GM23338 (cell line): ENCODE results near the gene COLEC12. TPM values are rescaled to one million over a fixed set of nuclear protein-coding genes. Genes with fewer than 3 reads are reported as not detected.

Experiments used
- ATAC-seq: fragments of 200-7000 bp; cut with Tn5 transposase; 3 replicates; pipeline ENCODE4 v1.9.1; 2020
- DNase-seq: peaks from one replicate; pipeline ENCODE4 v3.0.0-alpha.2; 2015; ENCODE audit warnings: low spot score
- H2AFZ ChIP-seq: fragments of 200-600 bp; sonication (generic); 2 replicates; pipeline ENCODE4 v1.8.0; 2016; ENCODE audit warnings: antibody characterized with exemption, mild to moderate bottlenecking, moderate library complexity
- H3F3A ChIP-seq: fragments of 200-600 bp; sonication (generic); replicated peaks from 2 replicates; pipeline ENCODE4 v1.8.0; 2017; ENCODE audit warnings: antibody characterized with exemption, mixed run types, low read depth
- H3K27ac ChIP-seq: fragments of 200-600 bp; sonication (generic); 2 replicates; pipeline ENCODE4 v1.6.1; 2016; ENCODE audit warnings: low read depth
- H3K27me3 ChIP-seq: fragments of 200-600 bp; sonication (generic); 2 replicates; pipeline ENCODE4 v1.8.0; 2016; ENCODE audit warnings: mild to moderate bottlenecking, mixed run types, moderate library complexity; ENCODE audit not compliant: insufficient read depth
- H3K36me3 ChIP-seq: fragments of 200-600 bp; sonication (generic); 2 replicates; pipeline ENCODE4 v1.8.0; 2016; ENCODE audit warnings: mild to moderate bottlenecking; ENCODE audit not compliant: insufficient read depth
- H3K4me1 ChIP-seq: fragments of 200-600 bp; sonication (generic); 2 replicates; pipeline ENCODE4 v1.8.0; 2016; ENCODE audit warnings: mild to moderate bottlenecking, moderate library complexity; ENCODE audit not compliant: insufficient read depth
- H3K4me2 ChIP-seq: fragments of 200-600 bp; sonication (generic); 2 replicates; pipeline ENCODE4 v1.7.1; 2017; ENCODE audit warnings: mixed run types
- H3K4me3 ChIP-seq: fragments of 200-600 bp; sonication (generic); 2 replicates; pipeline ENCODE4 v1.6.1; 2016; ENCODE audit warnings: mixed run types
- H3K79me2 ChIP-seq: fragments of 200-600 bp; sonication (generic); replicated peaks from 2 replicates; pipeline ENCODE4 v1.8.0; 2017; ENCODE audit warnings: mild to moderate bottlenecking; ENCODE audit not compliant: insufficient read depth
- H3K9me2 ChIP-seq: fragments of 200-600 bp; sonication (generic); 2 replicates; pipeline ENCODE4 v1.8.0; 2017; ENCODE audit not compliant: insufficient read depth
- H4K20me1 ChIP-seq: fragments of 200-600 bp; sonication (generic); replicated peaks from 2 replicates; pipeline ENCODE4 v1.8.0; 2017; ENCODE audit warnings: mild to moderate bottlenecking; ENCODE audit not compliant: insufficient read depth
- H3K27ac Mint-ChIP-seq: 2 replicates; pipeline ENCODE4 v1.8.0; 2020; ENCODE audit warnings: inconsistent platforms, mild to moderate bottlenecking, moderate library complexity, mixed read lengths
- H3K27me3 Mint-ChIP-seq: 3 replicates; pipeline ENCODE4 v1.8.0; 2022; ENCODE audit warnings: low read depth, mild to moderate bottlenecking, moderate library complexity, mixed read lengths, inconsistent platforms; ENCODE audit not compliant: insufficient read depth, poor library complexity
- H3K36me3 Mint-ChIP-seq: 3 replicates; pipeline ENCODE4 v1.8.0; 2021; ENCODE audit warnings: low read depth, mild to moderate bottlenecking, inconsistent platforms, moderate library complexity, mixed read lengths
- H3K4me1 Mint-ChIP-seq: 3 replicates; pipeline ENCODE4 v1.8.0; 2020; ENCODE audit warnings: mild to moderate bottlenecking, inconsistent platforms, mixed read lengths
- H3K4me3 Mint-ChIP-seq: 3 replicates; pipeline ENCODE4 v1.8.0; 2021; ENCODE audit warnings: moderate library complexity, mild to moderate bottlenecking, inconsistent platforms, mixed read lengths
- H3K9me3 Mint-ChIP-seq: 3 replicates; pipeline ENCODE4 v1.8.0; 2020; ENCODE audit warnings: moderate library complexity, mild to moderate bottlenecking, inconsistent platforms, mixed read lengths
- CREB1 ChIP-seq: fragments of 250-450 bp; sonication (Bioruptor Pico); IDR thresholded peaks from 2 replicates; pipeline ENCODE4 v1.5.0; 2020; ENCODE audit warnings: low read depth, mild to moderate bottlenecking, moderate library complexity
- EZH2 ChIP-seq: fragments of 200-600 bp; sonication (generic); IDR thresholded peaks from one replicate; pipeline ENCODE4 v1.8.0; 2017; ENCODE audit warnings: antibody characterized with exemption, mild to moderate bottlenecking, low read depth; ENCODE audit not compliant: unreplicated experiment
- EZH2phosphoT487 ChIP-seq: fragments of 200-600 bp; sonication (generic); IDR thresholded peaks from one replicate; pipeline ENCODE4 v1.8.1; 2018; ENCODE audit warnings: antibody characterized with exemption; ENCODE audit not compliant: unreplicated experiment
- JUNB ChIP-seq: IDR thresholded peaks from one replicate; pipeline ENCODE4 v1.6.1; 2016; ENCODE audit warnings: antibody characterized with exemption; ENCODE audit not compliant: unreplicated experiment
- NANOG ChIP-seq: IDR thresholded peaks from 2 replicates; pipeline ENCODE4 v1.6.1; 2016; ENCODE audit warnings: antibody characterized with exemption, borderline replicate concordance
- POLR2AphosphoS5 ChIP-seq: IDR thresholded peaks from 2 replicates; pipeline ENCODE4 v1.6.1; 2016; ENCODE audit warnings: antibody characterized with exemption, low read depth
- STAT1 ChIP-seq: IDR thresholded peaks from one replicate; pipeline ENCODE4 v1.6.1; 2016; ENCODE audit warnings: antibody characterized with exemption; ENCODE audit not compliant: unreplicated experiment
- ZNF114 ChIP-seq: fragments of 250-450 bp; sonication (Bioruptor Pico); IDR thresholded peaks from 2 replicates; pipeline ENCODE4 v1.5.0; 2020; ENCODE audit warnings: mild to moderate bottlenecking, moderate library complexity
- ZNF331 ChIP-seq: fragments of 250-450 bp; sonication (Bioruptor Pico); IDR thresholded peaks from 2 replicates; pipeline ENCODE4 v1.5.0; 2020; ENCODE audit warnings: low read depth, mild to moderate bottlenecking, moderate library complexity
- polyA plus RNA-seq: library from polyadenylated mRNA; unstranded; fragments of >200 nt; fragmentation: Nextera tagmentation; extraction: Ambion mirVana; gene quantifications from 2 replicates; pipeline ENCODE4 v1.2.1, GENCODE V29; 2016
- total RNA-seq: library from RNA; depleted of rRNA; stranded (reverse); fragments of >200 nt; shearing (Covaris generic); gene quantifications from 2 replicates; pipeline ENCODE4 v1.2.3, GENCODE V29; 2014
- TF ChIP-seq, protein P1 (sequence below): IDR thresholded peaks from 2 replicates; pipeline ENCODE4 v1.6.1; 2016; ENCODE audit warnings: antibody characterized with exemption
- TF ChIP-seq, protein P2 (sequence below): IDR thresholded peaks from one replicate; pipeline ENCODE4 v1.6.1; 2018; ENCODE audit warnings: antibody characterized with exemption; ENCODE audit not compliant: unreplicated experiment
- TF ChIP-seq, protein P3 (sequence below): fragments of 250-450 bp; sonication (Bioruptor Pico); IDR thresholded peaks from 2 replicates; pipeline ENCODE4 v1.5.0; 2020; ENCODE audit warnings: mild to moderate bottlenecking, moderate library complexity
- TF ChIP-seq, protein P4 (sequence below), 2 experiments: fragments of 200-600 bp in 1 of 2; sonication (generic) in 1 of 2; conservative IDR thresholded peaks; 2 replicates each; pipeline versions ENCODE4 v1.5.1 to v1.6.1; 2016 to 2017; ENCODE audit warnings: antibody characterized with exemption in 2 of 2, low read depth in 2 of 2, mild to moderate bottlenecking in 2 of 2, moderate library complexity in 1 of 2

COLEC12 gene
- total and polyA plus RNA-seq, 2 experiments from 2014 or later = 1.1 to 3.2 TPM

- H3K4me3 Mint-ChIP-seq = no peak overlapping the region
- no peaks in the 10 kb centered on the region for H3F3A ChIP-seq
- no peaks in the 10 kb centered on the region for H3K27me3 ChIP-seq
- no peaks in the 10 kb centered on the region for H3K36me3 ChIP-seq
- ATAC-seq (no peak), DNase-seq (no peak)
- H2AFZ ChIP-seq = no peak overlapping the region
- H3K9me3 Mint-ChIP-seq = no peaks in the 10 kb centered on the region
- peaks cover 8% of the 10 kb centered on the region; the same call in 1 of the 3 replicates for H3K4me1 Mint-ChIP-seq
- no peaks in the 10 kb centered on the region for H3K4me1 ChIP-seq
- no peaks in the 10 kb centered on the region for H3K9me2 ChIP-seq
- H3K27ac Mint-ChIP-seq = no peak overlapping the region
- H3K79me2 ChIP-seq = no peaks in the 10 kb centered on the region
- H4K20me1 ChIP-seq = no peaks in the 10 kb centered on the region
- H3K27ac ChIP-seq = no peak overlapping the region
- no peak overlapping the region for H3K4me3 ChIP-seq
- H3K27me3 Mint-ChIP-seq = peaks cover 2% of the 10 kb centered on the region
- TF ChIP-seq STAT1 (no peak), CREB1 (no peak), EZH2 (no peak), JUNB (no peak), EZH2phosphoT487 (no peak), POLR2AphosphoS5 (no peak), NANOG (no peak), ZNF114 (CRISPR knock-in tag) (no peak), ZNF331 (no peak)
- TF ChIP-seq, protein P1, sequence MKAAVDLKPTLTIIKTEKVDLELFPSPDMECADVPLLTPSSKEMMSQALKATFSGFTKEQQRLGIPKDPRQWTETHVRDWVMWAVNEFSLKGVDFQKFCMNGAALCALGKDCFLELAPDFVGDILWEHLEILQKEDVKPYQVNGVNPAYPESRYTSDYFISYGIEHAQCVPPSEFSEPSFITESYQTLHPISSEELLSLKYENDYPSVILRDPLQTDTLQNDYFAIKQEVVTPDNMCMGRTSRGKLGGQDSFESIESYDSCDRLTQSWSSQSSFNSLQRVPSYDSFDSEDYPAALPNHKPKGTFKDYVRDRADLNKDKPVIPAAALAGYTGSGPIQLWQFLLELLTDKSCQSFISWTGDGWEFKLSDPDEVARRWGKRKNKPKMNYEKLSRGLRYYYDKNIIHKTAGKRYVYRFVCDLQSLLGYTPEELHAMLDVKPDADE = no peak
- TF ChIP-seq, protein P2, sequence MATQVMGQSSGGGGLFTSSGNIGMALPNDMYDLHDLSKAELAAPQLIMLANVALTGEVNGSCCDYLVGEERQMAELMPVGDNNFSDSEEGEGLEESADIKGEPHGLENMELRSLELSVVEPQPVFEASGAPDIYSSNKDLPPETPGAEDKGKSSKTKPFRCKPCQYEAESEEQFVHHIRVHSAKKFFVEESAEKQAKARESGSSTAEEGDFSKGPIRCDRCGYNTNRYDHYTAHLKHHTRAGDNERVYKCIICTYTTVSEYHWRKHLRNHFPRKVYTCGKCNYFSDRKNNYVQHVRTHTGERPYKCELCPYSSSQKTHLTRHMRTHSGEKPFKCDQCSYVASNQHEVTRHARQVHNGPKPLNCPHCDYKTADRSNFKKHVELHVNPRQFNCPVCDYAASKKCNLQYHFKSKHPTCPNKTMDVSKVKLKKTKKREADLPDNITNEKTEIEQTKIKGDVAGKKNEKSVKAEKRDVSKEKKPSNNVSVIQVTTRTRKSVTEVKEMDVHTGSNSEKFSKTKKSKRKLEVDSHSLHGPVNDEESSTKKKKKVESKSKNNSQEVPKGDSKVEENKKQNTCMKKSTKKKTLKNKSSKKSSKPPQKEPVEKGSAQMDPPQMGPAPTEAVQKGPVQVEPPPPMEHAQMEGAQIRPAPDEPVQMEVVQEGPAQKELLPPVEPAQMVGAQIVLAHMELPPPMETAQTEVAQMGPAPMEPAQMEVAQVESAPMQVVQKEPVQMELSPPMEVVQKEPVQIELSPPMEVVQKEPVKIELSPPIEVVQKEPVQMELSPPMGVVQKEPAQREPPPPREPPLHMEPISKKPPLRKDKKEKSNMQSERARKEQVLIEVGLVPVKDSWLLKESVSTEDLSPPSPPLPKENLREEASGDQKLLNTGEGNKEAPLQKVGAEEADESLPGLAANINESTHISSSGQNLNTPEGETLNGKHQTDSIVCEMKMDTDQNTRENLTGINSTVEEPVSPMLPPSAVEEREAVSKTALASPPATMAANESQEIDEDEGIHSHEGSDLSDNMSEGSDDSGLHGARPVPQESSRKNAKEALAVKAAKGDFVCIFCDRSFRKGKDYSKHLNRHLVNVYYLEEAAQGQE = no peak
- TF ChIP-seq, protein P3, sequence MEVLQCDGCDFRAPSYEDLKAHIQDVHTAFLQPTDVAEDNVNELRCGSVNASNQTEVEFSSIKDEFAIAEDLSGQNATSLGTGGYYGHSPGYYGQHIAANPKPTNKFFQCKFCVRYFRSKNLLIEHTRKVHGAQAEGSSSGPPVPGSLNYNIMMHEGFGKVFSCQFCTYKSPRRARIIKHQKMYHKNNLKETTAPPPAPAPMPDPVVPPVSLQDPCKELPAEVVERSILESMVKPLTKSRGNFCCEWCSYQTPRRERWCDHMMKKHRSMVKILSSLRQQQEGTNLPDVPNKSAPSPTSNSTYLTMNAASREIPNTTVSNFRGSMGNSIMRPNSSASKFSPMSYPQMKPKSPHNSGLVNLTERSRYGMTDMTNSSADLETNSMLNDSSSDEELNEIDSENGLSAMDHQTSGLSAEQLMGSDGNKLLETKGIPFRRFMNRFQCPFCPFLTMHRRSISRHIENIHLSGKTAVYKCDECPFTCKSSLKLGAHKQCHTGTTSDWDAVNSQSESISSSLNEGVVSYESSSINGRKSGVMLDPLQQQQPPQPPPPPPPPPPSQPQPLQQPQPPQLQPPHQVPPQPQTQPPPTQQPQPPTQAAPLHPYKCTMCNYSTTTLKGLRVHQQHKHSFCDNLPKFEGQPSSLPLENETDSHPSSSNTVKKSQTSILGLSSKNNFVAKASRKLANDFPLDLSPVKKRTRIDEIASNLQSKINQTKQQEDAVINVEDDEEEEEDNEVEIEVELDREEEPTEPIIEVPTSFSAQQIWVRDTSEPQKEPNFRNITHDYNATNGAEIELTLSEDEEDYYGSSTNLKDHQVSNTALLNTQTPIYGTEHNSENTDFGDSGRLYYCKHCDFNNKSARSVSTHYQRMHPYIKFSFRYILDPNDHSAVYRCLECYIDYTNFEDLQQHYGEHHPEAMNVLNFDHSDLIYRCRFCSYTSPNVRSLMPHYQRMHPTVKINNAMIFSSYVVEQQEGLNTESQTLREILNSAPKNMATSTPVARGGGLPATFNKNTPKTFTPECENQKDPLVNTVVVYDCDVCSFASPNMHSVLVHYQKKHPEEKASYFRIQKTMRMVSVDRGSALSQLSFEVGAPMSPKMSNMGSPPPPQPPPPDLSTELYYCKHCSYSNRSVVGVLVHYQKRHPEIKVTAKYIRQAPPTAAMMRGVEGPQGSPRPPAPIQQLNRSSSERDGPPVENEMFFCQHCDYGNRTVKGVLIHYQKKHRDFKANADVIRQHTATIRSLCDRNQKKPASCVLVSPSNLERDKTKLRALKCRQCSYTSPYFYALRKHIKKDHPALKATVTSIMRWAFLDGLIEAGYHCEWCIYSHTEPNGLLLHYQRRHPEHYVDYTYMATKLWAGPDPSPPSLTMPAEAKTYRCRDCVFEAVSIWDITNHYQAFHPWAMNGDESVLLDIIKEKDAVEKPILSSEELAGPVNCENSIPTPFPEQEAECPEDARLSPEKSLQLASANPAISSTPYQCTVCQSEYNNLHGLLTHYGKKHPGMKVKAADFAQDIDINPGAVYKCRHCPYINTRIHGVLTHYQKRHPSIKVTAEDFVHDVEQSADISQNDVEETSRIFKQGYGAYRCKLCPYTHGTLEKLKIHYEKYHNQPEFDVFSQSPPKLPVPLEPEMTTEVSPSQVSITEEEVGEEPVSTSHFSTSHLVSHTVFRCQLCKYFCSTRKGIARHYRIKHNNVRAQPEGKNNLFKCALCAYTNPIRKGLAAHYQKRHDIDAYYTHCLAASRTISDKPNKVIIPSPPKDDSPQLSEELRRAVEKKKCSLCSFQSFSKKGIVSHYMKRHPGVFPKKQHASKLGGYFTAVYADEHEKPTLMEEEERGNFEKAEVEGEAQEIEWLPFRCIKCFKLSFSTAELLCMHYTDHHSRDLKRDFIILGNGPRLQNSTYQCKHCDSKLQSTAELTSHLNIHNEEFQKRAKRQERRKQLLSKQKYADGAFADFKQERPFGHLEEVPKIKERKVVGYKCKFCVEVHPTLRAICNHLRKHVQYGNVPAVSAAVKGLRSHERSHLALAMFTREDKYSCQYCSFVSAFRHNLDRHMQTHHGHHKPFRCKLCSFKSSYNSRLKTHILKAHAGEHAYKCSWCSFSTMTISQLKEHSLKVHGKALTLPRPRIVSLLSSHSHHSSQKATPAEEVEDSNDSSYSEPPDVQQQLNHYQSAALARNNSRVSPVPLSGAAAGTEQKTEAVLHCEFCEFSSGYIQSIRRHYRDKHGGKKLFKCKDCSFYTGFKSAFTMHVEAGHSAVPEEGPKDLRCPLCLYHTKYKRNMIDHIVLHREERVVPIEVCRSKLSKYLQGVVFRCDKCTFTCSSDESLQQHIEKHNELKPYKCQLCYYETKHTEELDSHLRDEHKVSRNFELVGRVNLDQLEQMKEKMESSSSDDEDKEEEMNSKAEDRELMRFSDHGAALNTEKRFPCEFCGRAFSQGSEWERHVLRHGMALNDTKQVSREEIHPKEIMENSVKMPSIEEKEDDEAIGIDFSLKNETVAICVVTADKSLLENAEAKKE (CRISPR knock-in tag) = no peak
- TF ChIP-seq, protein P4, sequence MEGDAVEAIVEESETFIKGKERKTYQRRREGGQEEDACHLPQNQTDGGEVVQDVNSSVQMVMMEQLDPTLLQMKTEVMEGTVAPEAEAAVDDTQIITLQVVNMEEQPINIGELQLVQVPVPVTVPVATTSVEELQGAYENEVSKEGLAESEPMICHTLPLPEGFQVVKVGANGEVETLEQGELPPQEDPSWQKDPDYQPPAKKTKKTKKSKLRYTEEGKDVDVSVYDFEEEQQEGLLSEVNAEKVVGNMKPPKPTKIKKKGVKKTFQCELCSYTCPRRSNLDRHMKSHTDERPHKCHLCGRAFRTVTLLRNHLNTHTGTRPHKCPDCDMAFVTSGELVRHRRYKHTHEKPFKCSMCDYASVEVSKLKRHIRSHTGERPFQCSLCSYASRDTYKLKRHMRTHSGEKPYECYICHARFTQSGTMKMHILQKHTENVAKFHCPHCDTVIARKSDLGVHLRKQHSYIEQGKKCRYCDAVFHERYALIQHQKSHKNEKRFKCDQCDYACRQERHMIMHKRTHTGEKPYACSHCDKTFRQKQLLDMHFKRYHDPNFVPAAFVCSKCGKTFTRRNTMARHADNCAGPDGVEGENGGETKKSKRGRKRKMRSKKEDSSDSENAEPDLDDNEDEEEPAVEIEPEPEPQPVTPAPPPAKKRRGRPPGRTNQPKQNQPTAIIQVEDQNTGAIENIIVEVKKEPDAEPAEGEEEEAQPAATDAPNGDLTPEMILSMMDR (conservative IDR thresholded peaks at IDR 0.05; ENCODE audit: low read depth in 2 of 2) = no peak
- no peak overlapping the region for H3K4me2 ChIP-seq
- no peaks in the 10 kb centered on the region for H3K36me3 Mint-ChIP-seq
Measured at GRCh38 chr18:527146-527545, 26.6 kb upstream of the COLEC12 start.
